CD4-positive, alpha-beta T cell (primary cell): Measurements from ENCODE around the gene ENTPD7. TPM values are rescaled to one million over a fixed set of nuclear protein-coding genes. Genes with fewer than 3 reads are reported as not detected.

Source experiments
- ATAC-seq: fragments of 200-7000 bp; cut with Tn5 transposase; one replicate; pipeline ENCODE4 v1.10.0; 2022; ENCODE audit warnings: mild to moderate bottlenecking; ENCODE audit not compliant: poor library complexity
- CTCF ChIA-PET: fragments of 350-600 bp; sonication (Branson Sonifier 250); formaldehyde crosslinking; loops from one replicate; lab custom pipeline; 2021; ENCODE audit warnings: antibody characterized with exemption, inconsistent platforms; lab: Charles Lee
- POLR2A ChIA-PET: fragments of 350-600 bp; sonication (Branson Sonifier 250); formaldehyde crosslinking; loops from one replicate; lab custom pipeline; 2021; ENCODE audit warnings: antibody characterized with exemption, inconsistent platforms; lab: Charles Lee
- DNase-seq, 14 experiments: peaks; one replicate each; pipeline ENCODE4 v3.0.0-alpha.2; 2013 to 2020; ENCODE audit warnings: mixed read lengths in 2 of 14
- H3K27ac ChIP-seq, 2 donors: one replicate each; pipeline versions ENCODE4 v1.5.1 to v1.7.0; 2013; ENCODE audit warnings: low read length in 2 of 2, low read depth in 1 of 2, mild to moderate bottlenecking in 1 of 2
- H3K27me3 ChIP-seq, 2 experiments: 1 replicate in 1 of 2; 2 replicates in 1 of 2; pipeline versions ENCODE4 v1.6.1 to v1.7.0; 2013; ENCODE audit warnings: low read length in 2 of 2, control low read depth in 1 of 2, mild to moderate bottlenecking in 1 of 2, moderate library complexity in 1 of 2; ENCODE audit not compliant: insufficient read depth in 2 of 2, control insufficient read depth in 1 of 2
- H3K36me3 ChIP-seq: one replicate; pipeline ENCODE4 v1.6.1; 2013; ENCODE audit warnings: low read length, control low read depth; ENCODE audit not compliant: insufficient read depth
- H3K4me1 ChIP-seq: one replicate; pipeline ENCODE4 v1.6.1; 2013; ENCODE audit warnings: low read length, control low read depth; ENCODE audit not compliant: insufficient read depth
- H3K4me3 ChIP-seq: one replicate; pipeline ENCODE4 v1.5.1; 2013; ENCODE audit warnings: mild to moderate bottlenecking, low read length, moderate library complexity
- H3K9me3 ChIP-seq, 2 experiments: 1 replicate in 1 of 2; 2 replicates in 1 of 2; pipeline versions ENCODE4 v1.6.1 to v1.7.0; 2013; ENCODE audit warnings: low read length in 2 of 2, mild to moderate bottlenecking in 2 of 2, control low read depth in 1 of 2, moderate library complexity in 1 of 2; ENCODE audit not compliant: control insufficient read depth in 1 of 2, insufficient read depth in 1 of 2
- H3K27ac Mint-ChIP-seq: one replicate; pipeline ENCODE4 v1.8.0; 2020; ENCODE audit warnings: mixed read lengths
- H3K27me3 Mint-ChIP-seq: one replicate; pipeline ENCODE4 v1.8.0; 2021; ENCODE audit warnings: mixed read lengths
- H3K36me3 Mint-ChIP-seq: one replicate; pipeline ENCODE4 v1.8.0; 2021; ENCODE audit warnings: low read depth, mixed read lengths
- H3K4me1 Mint-ChIP-seq: one replicate; pipeline ENCODE4 v1.8.0; 2021; ENCODE audit warnings: low read depth, mixed read lengths
- H3K4me3 Mint-ChIP-seq: one replicate; pipeline ENCODE4 v1.8.0; 2020; ENCODE audit warnings: mild to moderate bottlenecking, mixed read lengths
- H3K9me3 Mint-ChIP-seq: one replicate; pipeline ENCODE4 v1.8.0; 2020; ENCODE audit warnings: mixed read lengths
- CTCF ChIP-seq: fragments of 200-600 bp; IDR thresholded peaks from one replicate; pipeline ENCODE4 v1.8.0; 2022; ENCODE audit warnings: antibody characterized with exemption, mild to moderate bottlenecking
- intact Hi-C, 2 experiments: fragments of 100-400 bp; cut with DNase I in 1 of 2; cut with micrococcal nuclease in 1 of 2; formaldehyde crosslinking; loops; one replicate each; pipeline versions ENCODE4 v1.15.1 to v1.9.0; 2023 to 2025; cut with DNase I, micrococcal nuclease
- total RNA-seq, 174 experiments: library from RNA in 2 of 174; stranded (reverse) in 2 of 174; gene quantifications; one replicate each; pipeline ENCODE4 v1.2.3 and lab custom pipeline; 2021 to 2026

Gene ENTPD7
- total RNA-seq, 2 experiments from 2014 or later: 1.1 to 1.4 TPM

GRCh38 chr10:99620711-99621453, 38.4 kb upstream of the ENTPD7 start:
- H3K4me1 Mint-ChIP-seq: peaks cover 52% of the 10 kb centered on the region
- H3K27ac ChIP-seq: peak overlapping the region; percentile 93 to 96

GRCh38 chr10:99621454-99622251, 37.7 kb upstream of the ENTPD7 start:
- no peak for ATAC-seq
- H3K4me3 ChIP-seq: peak overlapping the region; percentile 82

More at GRCh38 chr10:99620711-99621453, 38.4 kb upstream of the ENTPD7 start:
- DNase-seq (peak; percentile 68 to 98 (median 83)), ATAC-seq (peak; percentile 85)
- no peaks in the 10 kb centered on the region for H3K27me3 Mint-ChIP-seq
- no peaks in the 10 kb centered on the region for H3K9me3 Mint-ChIP-seq
- POLR2A ChIA-PET: interaction anchor here (0.6 to 4.8 kb wide), 12 partner anchors 8 to 1174 kb away, joined by 3 to 57 read pairs (median 5); partner anchors contain the start of genes COX15, CUTC, ENTPD7 and GOT1
- H3K4me3 Mint-ChIP-seq: peak overlapping the region; percentile 91
- H3K4me1 ChIP-seq: peaks cover 19% of the 10 kb centered on the region
- H3K36me3 Mint-ChIP-seq: peaks cover 14% of the 10 kb centered on the region
- H3K27me3 ChIP-seq: no peaks in the 10 kb centered on the region
- H3K4me3 ChIP-seq: peak overlapping the region; percentile 82
- CTCF ChIA-PET: interaction anchor here (1.4 to 1.5 kb wide), 2 partner anchors 8 to 38 kb away, joined by 3 to 7 read pairs; partner anchors contain the start of gene ENTPD7
- peak overlapping the region; percentile 91 for H3K27ac Mint-ChIP-seq
- intact Hi-C loops: loop anchor here (1.0 to 5.0 kb wide), 5 partner anchors 37 to 566 kb away; partner anchors contain the start of genes COX15 (in 1 of the 2), CUTC (in 1 of the 2), ERLIN1 (in 1 of the 2) and GOT1 (in 1 of the 2)
- no peaks in the 10 kb centered on the region for H3K9me3 ChIP-seq
- no peak for TF ChIP-seq CTCF
- H3K36me3 ChIP-seq: no peaks in the 10 kb centered on the region

More at GRCh38 chr10:99621454-99622251, 37.7 kb upstream of the ENTPD7 start:
- CTCF ChIA-PET: interaction anchor here (1.1 to 1.5 kb wide), 2 partner anchors 9 to 186 kb away, joined by 3 to 7 read pairs; no protein-coding TSS in a partner anchor
- peak overlapping the region; percentile 91 for H3K4me3 Mint-ChIP-seq
- no peaks in the 10 kb centered on the region for H3K27me3 ChIP-seq
- H3K4me1 ChIP-seq: peaks cover 19% of the 10 kb centered on the region
- H3K9me3 Mint-ChIP-seq: no peaks in the 10 kb centered on the region
- peak in 1 of 14 experiments; percentile 28 for DNase-seq
- peak overlapping the region; percentile 91 for H3K27ac Mint-ChIP-seq
- H3K27me3 Mint-ChIP-seq: no peaks in the 10 kb centered on the region
- peaks cover 14% of the 10 kb centered on the region for H3K36me3 Mint-ChIP-seq
- peaks cover 44% of the 10 kb centered on the region for H3K4me1 Mint-ChIP-seq
- intact Hi-C loops: loop anchor here (1.0 to 5.0 kb wide), 6 partner anchors 37 to 566 kb away; partner anchors contain the start of genes COX15 (in 1 of the 2), CUTC (in 1 of the 2), ERLIN1 (in 1 of the 2) and GOT1 (in 1 of the 2)
- H3K36me3 ChIP-seq: no peaks in the 10 kb centered on the region
- no peak for TF ChIP-seq CTCF
- POLR2A ChIA-PET: interaction anchor here (0.6 to 4.8 kb wide), 3 partner anchors 39 to 111 kb away, joined by 3 to 57 read pairs (median 52); partner anchors contain the start of genes COX15, CUTC and ENTPD7
- peak overlapping the region; percentile 93 to 96 for H3K27ac ChIP-seq
- H3K9me3 ChIP-seq: no peaks in the 10 kb centered on the region
